Neutrophil (primary cell): Measurements from ENCODE around the gene IQCF5.
"Not testable (repeated sequence)": the region's sequence is repeated elsewhere in the genome, so short reads cannot be mapped to it uniquely, and the experiment has no call there.

Experiments used
- H3K27ac ChIP-seq: fragments of 200-600 bp; sonication (generic); 2 replicates; pipeline ENCODE4 v1.5.1; 2016; ENCODE audit warnings: mild to moderate bottlenecking, moderate library complexity
- H3K27me3 ChIP-seq: fragments of 200-600 bp; sonication (generic); 2 replicates; pipeline ENCODE4 v1.6.0; 2016; ENCODE audit warnings: mild to moderate bottlenecking
- H3K36me3 ChIP-seq: fragments of 200-600 bp; sonication (generic); 2 replicates; pipeline ENCODE4 v1.5.1; 2017
- H3K4me1 ChIP-seq, 2 experiments: fragments of 200-600 bp in 1 of 2; sonication (generic) in 1 of 2; 1 replicate in 1 of 2; 2 replicates in 1 of 2; pipeline versions ENCODE4 v1.5.1 to v1.6.1; 2013 to 2016; ENCODE audit warnings: low read depth in 1 of 2, low read length in 1 of 2, mild to moderate bottlenecking in 1 of 2, moderate library complexity in 1 of 2; ENCODE audit not compliant: control insufficient read depth in 1 of 2, insufficient read depth in 1 of 2
- H3K4me3 ChIP-seq, 2 experiments: fragments of 200-600 bp in 1 of 2; sonication (generic) in 1 of 2; 1 replicate in 1 of 2; 2 replicates in 1 of 2; pipeline ENCODE4 v1.5.1; 2013 to 2016; ENCODE audit warnings: low read depth in 1 of 2, low read length in 1 of 2, mild to moderate bottlenecking in 1 of 2, moderate library complexity in 1 of 2
- H3K9me3 ChIP-seq: fragments of 200-600 bp; sonication (generic); 2 replicates; pipeline ENCODE4 v1.5.1; 2016
- TF ChIP-seq, protein P1 (sequence below): fragments of 200-600 bp; sonication (generic); IDR thresholded peaks from 2 replicates; pipeline ENCODE4 v1.5.1; 2016; ENCODE audit warnings: antibody characterized with exemption

Gene IQCF5

GRCh38 chr3:51860703-51861665 lies 14.4 kb downstream of the IQCF5 start, which contains the start of gene IQCF2:
TSS of gene IQCF2 (plus strand) at chr3:51861615. CDS start at chr3:51861667, 52 bp downstream.
- H3K4me1 ChIP-seq = no peaks in the 10 kb centered on the region
- H3K36me3 ChIP-seq = no peaks in the 10 kb centered on the region
- TF ChIP-seq, protein P1, sequence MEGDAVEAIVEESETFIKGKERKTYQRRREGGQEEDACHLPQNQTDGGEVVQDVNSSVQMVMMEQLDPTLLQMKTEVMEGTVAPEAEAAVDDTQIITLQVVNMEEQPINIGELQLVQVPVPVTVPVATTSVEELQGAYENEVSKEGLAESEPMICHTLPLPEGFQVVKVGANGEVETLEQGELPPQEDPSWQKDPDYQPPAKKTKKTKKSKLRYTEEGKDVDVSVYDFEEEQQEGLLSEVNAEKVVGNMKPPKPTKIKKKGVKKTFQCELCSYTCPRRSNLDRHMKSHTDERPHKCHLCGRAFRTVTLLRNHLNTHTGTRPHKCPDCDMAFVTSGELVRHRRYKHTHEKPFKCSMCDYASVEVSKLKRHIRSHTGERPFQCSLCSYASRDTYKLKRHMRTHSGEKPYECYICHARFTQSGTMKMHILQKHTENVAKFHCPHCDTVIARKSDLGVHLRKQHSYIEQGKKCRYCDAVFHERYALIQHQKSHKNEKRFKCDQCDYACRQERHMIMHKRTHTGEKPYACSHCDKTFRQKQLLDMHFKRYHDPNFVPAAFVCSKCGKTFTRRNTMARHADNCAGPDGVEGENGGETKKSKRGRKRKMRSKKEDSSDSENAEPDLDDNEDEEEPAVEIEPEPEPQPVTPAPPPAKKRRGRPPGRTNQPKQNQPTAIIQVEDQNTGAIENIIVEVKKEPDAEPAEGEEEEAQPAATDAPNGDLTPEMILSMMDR = no peak
- no peak within 1 kb of the TSS for H3K27ac ChIP-seq
- H3K4me3 ChIP-seq = no peak within 1 kb of the TSS
- H3K9me3 ChIP-seq = no peaks in the 10 kb centered on the region
- H3K27me3 ChIP-seq = peaks cover 9% of the 10 kb centered on the region

DNA sequence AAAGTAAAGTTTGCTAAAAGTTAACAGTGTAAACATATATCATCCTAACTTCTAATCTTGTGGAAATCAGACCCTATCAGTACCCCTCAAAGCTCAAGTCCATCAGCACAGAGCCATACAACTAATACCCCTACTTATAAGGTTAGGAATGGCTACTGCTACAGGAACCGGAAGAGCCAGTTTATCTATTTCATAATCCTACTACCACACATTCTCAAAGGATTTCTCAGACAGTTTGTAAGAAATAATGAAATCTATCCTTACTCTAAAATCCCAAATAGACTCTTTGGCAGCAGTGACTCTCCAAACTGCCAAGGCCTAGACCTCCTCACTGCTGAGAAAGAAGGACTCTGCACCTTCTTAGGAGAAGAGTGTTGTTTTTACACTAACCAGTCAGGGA lies 20.0 kb downstream of the IQCF5 start:
- not testable (repeated sequence) for H3K9me3 ChIP-seq, H3K4me3 ChIP-seq, H3K36me3 ChIP-seq, H3K27me3 ChIP-seq, H3K27ac ChIP-seq, H3K4me1 ChIP-seq

DNA sequence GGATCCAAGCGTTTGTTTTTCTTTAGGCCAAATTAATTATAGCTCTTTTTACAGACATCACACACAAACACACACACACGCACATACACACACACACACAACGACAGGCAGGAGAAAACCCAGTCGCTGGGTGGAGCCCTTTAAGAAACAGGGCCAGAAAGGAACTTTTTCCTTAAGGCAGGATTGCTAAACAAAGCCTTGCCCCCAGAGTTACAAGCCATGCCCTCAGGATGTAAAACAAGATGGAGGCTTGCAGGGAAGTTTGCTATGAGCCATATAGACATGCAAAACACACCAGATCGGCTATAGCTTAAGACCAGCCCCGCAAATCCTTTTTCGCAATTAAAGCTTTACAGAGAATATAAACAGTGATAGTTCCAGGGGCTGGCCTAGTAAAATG lies 30.3 kb downstream of the IQCF5 start:
- H3K36me3 ChIP-seq = no peaks in the 10 kb centered on the region
- H3K4me1 ChIP-seq = no peaks in the 10 kb centered on the region
- no peak overlapping the region for H3K27ac ChIP-seq
- peaks cover 12% of the 10 kb centered on the region for H3K27me3 ChIP-seq
- H3K9me3 ChIP-seq = no peaks in the 10 kb centered on the region
- TF ChIP-seq, protein P1 = no peak
- H3K4me3 ChIP-seq = no peak overlapping the region

- H3K27me3 ChIP-seq = no peaks in the 10 kb centered on the region
- H3K4me3 ChIP-seq = no peak overlapping the region
- H3K27ac ChIP-seq = no peak overlapping the region
- no peaks in the 10 kb centered on the region for H3K36me3 ChIP-seq
- H3K4me1 ChIP-seq = no peaks in the 10 kb centered on the region
- H3K9me3 ChIP-seq = no peaks in the 10 kb centered on the region
- TF ChIP-seq, protein P1 = no peak
Observed at GRCh38 chr3:51836606-51837005, 38.8 kb downstream of the IQCF5 start.

DNA sequence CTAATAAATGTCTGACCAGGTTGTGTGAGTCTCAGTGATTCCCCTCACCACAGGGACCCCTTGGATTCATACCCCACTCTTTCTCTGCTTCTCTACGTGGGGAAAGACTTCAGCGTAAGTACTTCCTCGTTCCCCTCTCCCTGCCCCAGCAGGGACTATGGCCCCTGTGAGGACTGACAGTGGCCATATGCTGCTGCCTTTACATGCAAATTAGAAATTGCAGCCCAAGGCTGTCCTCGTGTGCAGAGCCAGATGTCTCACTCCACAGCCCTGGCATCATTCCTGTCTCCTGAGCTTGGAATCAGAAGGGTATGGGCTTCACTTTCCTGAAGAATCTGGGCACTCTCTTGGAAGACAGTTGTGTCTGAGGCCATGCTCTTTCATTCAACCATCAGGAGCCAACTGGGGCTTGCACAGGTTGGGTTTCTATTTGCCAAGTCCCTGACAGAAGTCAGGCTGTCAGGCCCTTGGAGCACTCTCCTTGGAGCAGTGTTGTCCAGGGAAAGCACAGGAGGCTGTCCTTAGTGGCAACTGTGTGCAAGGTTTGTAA lies 44.5 kb downstream of the IQCF5 start:
- H3K4me1 ChIP-seq = no peaks in the 10 kb centered on the region
- no peak overlapping the region for H3K4me3 ChIP-seq
- no peaks in the 10 kb centered on the region for H3K9me3 ChIP-seq
- H3K27ac ChIP-seq = no peak overlapping the region
- TF ChIP-seq, protein P1 = no peak
- H3K27me3 ChIP-seq = no peaks in the 10 kb centered on the region
- no peaks in the 10 kb centered on the region for H3K36me3 ChIP-seq

DNA sequence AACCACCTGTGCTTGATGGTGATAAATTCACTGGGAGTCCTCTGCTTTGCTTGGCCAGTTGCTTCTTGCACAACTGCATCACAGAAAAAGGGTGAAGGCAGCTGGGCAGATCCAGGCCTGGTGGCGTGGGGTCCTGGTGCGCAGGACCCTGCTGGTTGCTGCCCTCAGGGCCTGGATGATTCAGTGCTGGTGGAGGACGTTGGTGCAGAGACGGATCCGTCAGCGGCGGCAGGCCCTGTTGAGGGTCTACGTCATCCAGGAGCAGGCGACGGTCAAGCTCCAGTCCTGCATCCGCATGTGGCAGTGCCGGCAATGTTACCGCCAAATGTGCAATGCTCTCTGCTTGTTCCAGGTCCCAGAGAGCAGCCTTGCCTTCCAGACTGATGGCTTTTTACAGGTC lies 45.1 kb downstream of the IQCF5 start:
- no peaks in the 10 kb centered on the region for H3K9me3 ChIP-seq
- H3K27me3 ChIP-seq = no peaks in the 10 kb centered on the region
- H3K4me1 ChIP-seq = no peaks in the 10 kb centered on the region
- H3K27ac ChIP-seq = no peak overlapping the region
- H3K36me3 ChIP-seq = no peaks in the 10 kb centered on the region
- no peak overlapping the region for H3K4me3 ChIP-seq
- TF ChIP-seq, protein P1 = no peak
